ENCODE results near the gene DLX2. TPM values are rescaled to one million over a fixed set of nuclear protein-coding genes. Genes with fewer than 3 reads are reported as not detected.

DLX2 gene
- 0.06 TPM in 1 of 2 replicates, not detected in the other for total RNA-seq

GRCh38 chr2:172102391-172103359, at the start of gene DLX2:
Gene DLX2 (minus strand): TSS chr2:172102900. CDS start chr2:172102538, 362 bp downstream.

GRCh38 chr2:172085460-172086159, 17.1 kb downstream of the DLX2 start, which contains the start of gene DLX1:
Gene DLX1 (plus strand): TSS chr2:172085507. CDS start chr2:172085678, 171 bp downstream.

Other genes with a start within 250 kb of the DLX2 start
- gene SLC25A12, start 208.7 kb downstream of the DLX2 start, total RNA-seq, result 16.0 and 17.2 TPM in 2 replicates
- gene HAT1, start 180.4 kb downstream of the DLX2 start, total RNA-seq, result 19.2 and 29.1 TPM in 2 replicates
- gene METAP1D, start 102.9 kb downstream of the DLX2 start, total RNA-seq, result 4.9 and 5.5 TPM in 2 replicates
- 0.12 TPM in 1 of 2 replicates, not detected in the other for gene DLX1, start 17.4 kb downstream of the DLX2 start, total RNA-seq